ENCODE measurements around the gene SAA2.
"Not testable (repeated sequence)": the region's sequence is repeated elsewhere in the genome, so short reads cannot be mapped to it uniquely, and the experiment has no call there.

SAA2 gene

GRCh38 chr11:18248561-18248960 lies at the start of gene SAA2:
Gene SAA2, minus strand, starts transcription at chr11:18248668. Its CDS starts 657 bp downstream, at chr11:18248011.
- FAIRE-seq, result no peak

- FAIRE-seq, result no peak
These were observed 46.8 kb upstream of the SAA2 start for GRCh38 chr11:18295316-18295715.

- no peak for FAIRE-seq
These were observed 46.4 kb upstream of the SAA2 start for GRCh38 chr11:18294862-18295261.

GRCh38 chr11:18288911-18289310 lies 40.4 kb upstream of the SAA2 start:
- no peak for FAIRE-seq

GRCh38 chr11:18285841-18286240 lies 37.4 kb upstream of the SAA2 start:
- FAIRE-seq, result no peak

- FAIRE-seq, result no peak
These were observed 34.2 kb upstream of the SAA2 start for GRCh38 chr11:18282626-18283025.

GRCh38 chr11:18280438-18281045 lies 32.1 kb upstream of the SAA2 start:
- no peak for FAIRE-seq

- no peak for FAIRE-seq
These were observed 29.2 kb upstream of the SAA2 start for GRCh38 chr11:18277565-18278271.

GRCh38 chr11:18271206-18271605 lies 22.7 kb upstream of the SAA2 start:
- FAIRE-seq, result no peak

- FAIRE-seq, result no peak
These were observed 21.6 kb upstream of the SAA2 start for GRCh38 chr11:18270102-18270501.

GRCh38 chr11:18269252-18269651 lies 20.8 kb upstream of the SAA2 start:
- FAIRE-seq, result not testable (repeated sequence)

GRCh38 chr11:18267335-18268133 lies 19.1 kb upstream of the SAA2 start:
- not testable (repeated sequence) for FAIRE-seq

- FAIRE-seq, result no peak
These were observed 17.5 kb upstream of the SAA2 start, which contains the start of gene SAA1 for GRCh38 chr11:18265949-18266348. Gene SAA1, plus strand, starts transcription at chr11:18266264. Its CDS starts 624 bp downstream, at chr11:18266888.

GRCh38 chr11:18264677-18265555 lies 16.4 kb upstream of the SAA2 start:
- no peak for FAIRE-seq

- no peak for FAIRE-seq
These were observed 15.6 kb upstream of the SAA2 start for GRCh38 chr11:18264035-18264434.

- not testable (repeated sequence) for FAIRE-seq
These were observed 14.3 kb upstream of the SAA2 start for GRCh38 chr11:18262681-18263350.

- FAIRE-seq, result no peak
These were observed 13.3 kb upstream of the SAA2 start for GRCh38 chr11:18261721-18262120.

GRCh38 chr11:18259259-18259658 lies 10.8 kb upstream of the SAA2 start:
- FAIRE-seq, result no peak

GRCh38 chr11:18254781-18255361 lies 6.4 kb upstream of the SAA2 start:
- FAIRE-seq, result no peak

- FAIRE-seq, result no peak
These were observed 5.4 kb upstream of the SAA2 start for GRCh38 chr11:18253778-18254338.

GRCh38 chr11:18253233-18253632 lies 4.8 kb upstream of the SAA2 start:
- no peak for FAIRE-seq

Measured in G401.6 (cell line).